HG02571 (cell line): ENCODE data around the gene EDEM2.
"Not testable (repeated sequence)": the region's sequence is repeated elsewhere in the genome, so short reads cannot be mapped to it uniquely, and the experiment has no call there.

ENCODE experiments used
- ATAC-seq: cut with Tn5 transposase; IDR thresholded peaks from one replicate; pipeline ENCODE4 v1.9.1; 2021; ENCODE audit warnings: mild to moderate bottlenecking, moderate library complexity; ENCODE audit not compliant: unreplicated experiment

The EDEM2 gene

GRCh38 chr20:35171753-35172433 lies 24.8 kb upstream of the EDEM2 start, which contains the start of gene PROCR:
Gene PROCR (plus strand): TSS chr20:35172072. CDS start chr20:35172155, 83 bp downstream.
- ATAC-seq: no peak

GRCh38 chr20:35171438-35171752 lies 24.3 kb upstream of the EDEM2 start:
- no peak for ATAC-seq

GRCh38 chr20:35168701-35169409 lies 21.7 kb upstream of the EDEM2 start:
- not testable (repeated sequence) for ATAC-seq

- ATAC-seq: no peak
Measured at GRCh38 chr20:35167787-35168186, 20.7 kb upstream of the EDEM2 start.

- ATAC-seq: no peak
Measured at GRCh38 chr20:35166242-35166830, 19.2 kb upstream of the EDEM2 start.

GRCh38 chr20:35165221-35166185 lies 18.4 kb upstream of the EDEM2 start:
- no peak for ATAC-seq

GRCh38 chr20:35164531-35164930 lies 17.4 kb upstream of the EDEM2 start:
- ATAC-seq: not testable (repeated sequence)

- ATAC-seq: not testable (repeated sequence)
Measured at GRCh38 chr20:35160341-35160740, 13.2 kb upstream of the EDEM2 start.

- ATAC-seq: no peak
Measured at GRCh38 chr20:35156978-35157377, 9.8 kb upstream of the EDEM2 start.

- ATAC-seq: no peak
Measured at GRCh38 chr20:35155936-35156335, 8.8 kb upstream of the EDEM2 start.

GRCh38 chr20:35151736-35152135 lies 4.6 kb upstream of the EDEM2 start:
- no peak for ATAC-seq

GRCh38 chr20:35150846-35151579 lies 3.9 kb upstream of the EDEM2 start:
- ATAC-seq: no peak

GRCh38 chr20:35147575-35148071 lies 487 bp upstream of the EDEM2 start:
- ATAC-seq: not testable (repeated sequence)

- no peak for ATAC-seq
Measured at GRCh38 chr20:35146299-35146919, 727 bp downstream of the EDEM2 start.

GRCh38 chr20:35145141-35145564 lies 2.0 kb downstream of the EDEM2 start:
- ATAC-seq: no peak

- ATAC-seq: no peak
Measured at GRCh38 chr20:35144694-35145093, 2.4 kb downstream of the EDEM2 start.

GRCh38 chr20:35135867-35136586 lies 11.1 kb downstream of the EDEM2 start:
- no peak for ATAC-seq

- ATAC-seq: no peak
Measured at GRCh38 chr20:35134880-35135279, 12.3 kb downstream of the EDEM2 start.

GRCh38 chr20:35134472-35134871 lies 12.7 kb downstream of the EDEM2 start:
- ATAC-seq: no peak
